K562 (cell line): ENCODE measurements around the gene OTOGL. TPM values are rescaled to one million over a fixed set of nuclear protein-coding genes. Genes with fewer than 3 reads are reported as not detected.

Source experiments
- ATAC-seq: fragments of 200-7000 bp; cut with Tn5 transposase; 3 replicates; pipeline ENCODE4 v1.9.1; 2020; ENCODE audit warnings: moderate library complexity
- BruUV-seq: library from RNA; stranded (reverse); fragments of 400-500 nt; replicated peaks from 2 replicates; lab custom pipeline; 2021; lab: Mats Ljungman, UMichigan
- CTCF ChIA-PET: fragments of 300-600 bp; formaldehyde crosslinking; extraction: SDS; loops from one replicate; lab custom pipeline; 2021; ENCODE audit warnings: low intra/inter-chr PET ratio; lab: Yijun Ruan, JAX
- POLR2A ChIA-PET: fragments of 300-600, 350-650 bp; sonication (Branson Sonifier 250); formaldehyde crosslinking; extraction: SDS; loops from one replicate; lab custom pipeline; 2021; ENCODE audit warnings: antibody characterized with exemption, inconsistent platforms; lab: Yijun Ruan, JAX
- DNase-seq, 4 experiments: peaks; one replicate each; pipeline versions ENCODE4 v3.0.0 to v3.0.0-alpha.2; 2011 to 2018; ENCODE audit warnings: low spot score in 3 of 4, mixed read lengths in 3 of 4; ENCODE audit errors: extremely low read depth in 1 of 4
- FAIRE-seq: peaks from 2 replicates; lab custom pipeline; 2011; peaks lifted over from hg19 to GRCh38; lab: Jason Lieb, UNC
- H2AFZ ChIP-seq: 2 replicates; pipeline ENCODE4 v1.6.0; 2011; ENCODE audit warnings: low read depth, low read length, control low read depth, inconsistent platforms
- H3K27ac ChIP-seq: fragments of 200-600 bp; 3 replicates; pipeline ENCODE4 v1.8.0; 2011; ENCODE audit warnings: low read depth, mild to moderate bottlenecking, control low read depth, inconsistent platforms, low read length, moderate library complexity, mixed read lengths; ENCODE audit errors: extremely low read depth
- H3K27me3 ChIP-seq, 2 experiments: fragments of 300-600 bp in 1 of 2; 2 replicates in 1 of 2; 3 replicates in 1 of 2; pipeline versions ENCODE4 v1.6.0 to v1.8.0; 2011; ENCODE audit warnings: inconsistent platforms in 2 of 2, low read length in 2 of 2, mild to moderate bottlenecking in 1 of 2, mixed read lengths in 1 of 2, moderate library complexity in 1 of 2; ENCODE audit not compliant: control insufficient read depth in 2 of 2, insufficient read depth in 2 of 2
- H3K36me3 ChIP-seq: fragments of 300-600 bp; 3 replicates; pipeline ENCODE4 v1.8.0; 2011; ENCODE audit warnings: mild to moderate bottlenecking, low read length, inconsistent platforms; ENCODE audit not compliant: control insufficient read depth, insufficient read depth
- H3K4me1 ChIP-seq, 2 experiments: fragments of 200-600 bp in 1 of 2; replicated peaks in 1 of 2; 2 replicates in 1 of 2; 3 replicates in 1 of 2; pipeline versions ENCODE4 v1.5.1 to v1.8.0; 2011; ENCODE audit warnings: inconsistent platforms in 2 of 2, low read length in 2 of 2, mild to moderate bottlenecking in 1 of 2, mixed read lengths in 1 of 2, moderate library complexity in 1 of 2; ENCODE audit not compliant: control insufficient read depth in 2 of 2, insufficient read depth in 2 of 2
- H3K4me2 ChIP-seq: 2 replicates; pipeline ENCODE4 v1.6.1; 2011; ENCODE audit warnings: low read length, control low read depth, inconsistent platforms, mixed read lengths; ENCODE audit not compliant: insufficient read depth
- H3K4me3 ChIP-seq: fragments of 200-600 bp; sonication (generic), shearing (Covaris generic); 2 replicates; pipeline ENCODE4 v1.5.1; 2016; ENCODE audit warnings: control low read depth, inconsistent platforms
- H3K79me2 ChIP-seq: fragments of 200-600 bp; 3 replicates; pipeline ENCODE4 v1.8.0; 2011; ENCODE audit warnings: low read length, inconsistent platforms; ENCODE audit not compliant: control insufficient read depth, insufficient read depth
- H3K9ac ChIP-seq, 2 experiments: 2 replicates each; pipeline versions ENCODE4 v1.6.0 to v1.6.1; 2011; ENCODE audit warnings: low read depth in 2 of 2, low read length in 2 of 2, control low read depth in 1 of 2, inconsistent platforms in 1 of 2, mild to moderate bottlenecking in 1 of 2, mixed read lengths in 1 of 2; ENCODE audit not compliant: insufficient read depth in 1 of 2
- H3K9me1 ChIP-seq: one replicate; pipeline ENCODE4 v1.6.0; 2011; ENCODE audit warnings: inconsistent platforms, mild to moderate bottlenecking, low read length, moderate library complexity; ENCODE audit not compliant: control insufficient read depth, insufficient read depth
- H3K9me3 ChIP-seq: replicated peaks from 2 replicates; pipeline ENCODE4 v1.5.1; 2011; ENCODE audit warnings: low read depth, low read length, inconsistent platforms; ENCODE audit not compliant: control insufficient read depth, insufficient read depth
- H4K20me1 ChIP-seq: replicated peaks from 2 replicates; pipeline ENCODE4 v1.6.1; 2011; ENCODE audit warnings: low read length, inconsistent platforms, mixed read lengths; ENCODE audit not compliant: control insufficient read depth, insufficient read depth
- BHLHE40 ChIP-seq: IDR thresholded peaks from 2 replicates; pipeline ENCODE4 v1.6.1; 2011; ENCODE audit warnings: low read length, improper control_type of control experiment
- DMBX1 ChIP-seq: fragments of 250-450 bp; sonication (Bioruptor Pico); IDR thresholded peaks from 2 replicates; pipeline ENCODE4 v1.8.0; 2022; ENCODE audit warnings: inconsistent platforms, mild to moderate bottlenecking, moderate library complexity, borderline replicate concordance
- FOS ChIP-seq: IDR thresholded peaks from 3 replicates; pipeline ENCODE4 v1.6.1; 2011; ENCODE audit not compliant: insufficient read length; ENCODE audit errors: extremely low read depth
- HIVEP1 ChIP-seq: fragments of 250-450 bp; sonication (Bioruptor Pico); IDR thresholded peaks from 2 replicates; pipeline ENCODE4 v1.4.0; 2020; ENCODE audit warnings: mild to moderate bottlenecking
- ILF3 ChIP-seq: fragments of 450-650 bp; IDR thresholded peaks from 2 replicates; pipeline ENCODE4 v1.6.1; 2018; ENCODE audit warnings: antibody characterized with exemption, mild to moderate bottlenecking, moderate library complexity, borderline replicate concordance
- NFRKB ChIP-seq: fragments of 450-650 bp; IDR thresholded peaks from 2 replicates; pipeline ENCODE4 v1.6.1; 2016; ENCODE audit warnings: low read depth
- TRIM28 ChIP-seq: fragments of 450-650 bp; IDR thresholded peaks from 2 replicates; pipeline ENCODE4 v1.6.1; 2017
- ZC3H4 ChIP-seq: sonication (generic); formaldehyde crosslinking; IDR thresholded peaks from 2 replicates; pipeline ENCODE4 v1.9.0; 2021; ENCODE audit warnings: missing genetic modification reagents, borderline replicate concordance
- ZNF507 ChIP-seq: conservative IDR thresholded peaks from 2 replicates; pipeline ENCODE4 v1.6.1; 2017; ENCODE audit warnings: missing genetic modification characterization, missing compliant biosample characterization
- ZNF589 ChIP-seq: fragments of 200-800 bp; sonication (Bioruptor generic); IDR thresholded peaks from 2 replicates; pipeline ENCODE4 v1.6.1; 2016; ENCODE audit warnings: low read depth, missing genetic modification characterization, missing compliant biosample characterization
- ZNF639 ChIP-seq, 2 experiments: fragments of 200-800 bp in 1 of 2; sonication (Bioruptor generic) in 1 of 2; sonication (generic) in 1 of 2; formaldehyde crosslinking in 1 of 2; IDR thresholded peaks in 1 of 2; conservative IDR thresholded peaks in 1 of 2; 2 replicates each; pipeline versions ENCODE4 v1.5.0 to v1.6.1; 2016 to 2020; ENCODE audit warnings: missing compliant biosample characterization in 1 of 2, missing genetic modification characterization in 1 of 2, missing genetic modification reagents in 1 of 2
- ZNF707 ChIP-seq: fragments of 250-450 bp; sonication (Bioruptor Pico); conservative IDR thresholded peaks from 2 replicates; pipeline ENCODE4 v1.8.0; 2022; ENCODE audit warnings: inconsistent platforms, mild to moderate bottlenecking, moderate library complexity
- WGBS: fragments of 100-300 bp; shearing (Covaris generic); methylation state at CpG from one replicate; pipeline ENCODE4 v1.1.6; 2016; ENCODE audit warnings: low coverage, mixed read lengths; ENCODE audit not compliant: insufficient coverage; ENCODE audit errors: missing lambda C conversion rate; 5-methylcytosine and 5-hydroxymethylcytosine counted together
- in situ Hi-C: fragments of 300-500 bp; cut with MboI; formaldehyde crosslinking; loops from 4 replicates; pipeline ENCODE4 v1.15.0; 2018; ENCODE audit warnings: inconsistent platforms, mixed read lengths
- intact Hi-C: fragments of 100-400 bp; cut with micrococcal nuclease; formaldehyde crosslinking; loops from 2 replicates; pipeline ENCODE4 v1.14.2; 2022
- polyA plus RNA-seq, 8 experiments: library from polyadenylated mRNA; depleted of rRNA in 4 of 8; stranded (reverse) in 5 of 8; unstranded in 3 of 8; fragments of >200 nt; fragmentation: Nextera tagmentation in 2 of 8; fragmentation: Illumina TruSeq in 1 of 8; extraction: Ambion mirVana in 2 of 8; extraction: Trizol in 1 of 8; gene quantifications; 2 replicates each; pipeline versions ENCODE4 v1.2.1 to v1.2.3, GENCODE V29; 2011 to 2014; ENCODE audit warnings: inconsistent platforms in 1 of 8, missing spikeins in 1 of 8
- total RNA-seq, 7 experiments: library from RNA; depleted of rRNA in 6 of 7; stranded (reverse); fragments of >200 nt in 6 of 7; fragmentation: Illumina TruSeq in 2 of 7; extraction: Trizol in 2 of 7; gene quantifications; 2 replicates each; pipeline versions ENCODE4 v1.2.1 to v1.2.3, GENCODE V29; 2011 to 2021; ENCODE audit warnings: low replicate concordance in 1 of 7
- TF ChIP-seq, protein P1 (sequence below): fragments of 250-450 bp; sonication (Bioruptor Pico); IDR thresholded peaks from 2 replicates; pipeline ENCODE4 v1.4.0; 2020
- TF ChIP-seq, protein P2 (sequence below): fragments of 250-450 bp; sonication (Bioruptor Pico); IDR thresholded peaks from 2 replicates; pipeline ENCODE4 v1.5.0; 2021; ENCODE audit warnings: mild to moderate bottlenecking, moderate library complexity
- TF ChIP-seq, protein P3 (sequence below): fragments of 450-650 bp; IDR thresholded peaks from 2 replicates; pipeline ENCODE4 v1.6.1; 2016; ENCODE audit warnings: low read depth, mild to moderate bottlenecking, moderate library complexity

OTOGL gene
- total and polyA plus RNA-seq, 9 of the 15 experiments (the other 6 are each of a cell fraction or from before 2014, with no cell fraction given), result 0.02 to 0.03 TPM; not detected in 7

DNA sequence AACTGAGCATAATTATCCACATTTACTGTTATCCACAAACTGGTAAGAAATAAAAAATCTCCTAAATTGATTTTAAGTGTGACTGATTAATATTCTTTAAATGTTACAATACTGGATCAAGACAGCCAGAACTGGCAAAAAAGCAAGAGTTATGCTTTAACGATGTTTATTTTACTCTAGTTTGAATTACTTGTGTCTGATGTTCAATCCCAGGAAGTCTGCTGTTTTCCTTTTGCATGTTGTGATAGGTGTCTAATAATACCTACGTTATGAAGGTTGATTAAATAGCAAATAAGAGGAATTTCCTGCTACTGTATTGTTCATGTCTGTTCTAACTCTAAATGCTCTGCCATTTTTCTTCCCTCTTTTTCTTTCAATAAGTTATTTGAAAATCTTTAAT lies 34.4 kb upstream of the OTOGL start:
- BruUV-seq, result no TSS peak
- ChIA-PET POLR2A (no interaction called here), CTCF (no interaction called here)
- intact Hi-C loops, result no loop called here
- no peaks in the 10 kb centered on the region for H3K36me3 ChIP-seq
- no peak overlapping the region for H2AFZ ChIP-seq
- in situ Hi-C loops, result no loop called here
- H3K9me1 ChIP-seq, result no peaks in the 10 kb centered on the region
- ATAC-seq, result no peak
- H4K20me1 ChIP-seq, result no peaks in the 10 kb centered on the region
- no peak overlapping the region for H3K4me3 ChIP-seq
- H3K27ac ChIP-seq, result no peak overlapping the region
- no peak for FAIRE-seq
- H3K27me3 ChIP-seq, result no peaks in the 10 kb centered on the region
- H3K4me1 ChIP-seq, result no peaks in the 10 kb centered on the region
- WGBS, result 0% methylated on average over 2 of the region's 2 CpGs
- H3K4me2 ChIP-seq, result no peak overlapping the region
- H3K79me2 ChIP-seq, result no peaks in the 10 kb centered on the region
- no peak overlapping the region for H3K9ac ChIP-seq
- DNase-seq, result no peak
- no peaks in the 10 kb centered on the region for H3K9me3 ChIP-seq
- TF ChIP-seq ZC3H4 (CRISPR knock-in tag), result no peak
- TF ChIP-seq ZNF707 (CRISPR knock-in tag), result no peak
- no peak for TF ChIP-seq BHLHE40
- TF ChIP-seq ZNF507 (tag), result no peak
- TF ChIP-seq, protein P1, sequence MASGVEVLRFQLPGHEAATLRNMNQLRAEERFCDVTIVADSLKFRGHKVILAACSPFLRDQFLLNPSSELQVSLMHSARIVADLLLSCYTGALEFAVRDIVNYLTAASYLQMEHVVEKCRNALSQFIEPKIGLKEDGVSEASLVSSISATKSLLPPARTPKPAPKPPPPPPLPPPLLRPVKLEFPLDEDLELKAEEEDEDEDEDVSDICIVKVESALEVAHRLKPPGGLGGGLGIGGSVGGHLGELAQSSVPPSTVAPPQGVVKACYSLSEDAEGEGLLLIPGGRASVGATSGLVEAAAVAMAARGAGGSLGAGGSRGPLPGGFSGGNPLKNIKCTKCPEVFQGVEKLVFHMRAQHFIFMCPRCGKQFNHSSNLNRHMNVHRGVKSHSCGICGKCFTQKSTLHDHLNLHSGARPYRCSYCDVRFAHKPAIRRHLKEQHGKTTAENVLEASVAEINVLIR (CRISPR knock-in tag), result no peak
- no peak for TF ChIP-seq NFRKB
- no peak for TF ChIP-seq ZNF639 (CRISPR knock-in tag; conservative IDR thresholded peaks at IDR 0.05 in 1 of 2, IDR thresholded peaks at IDR 0.05 in 1 of 2)
- TF ChIP-seq DMBX1 (CRISPR knock-in tag), result no peak
- no peak for TF ChIP-seq TRIM28
- TF ChIP-seq ILF3, result no peak
- TF ChIP-seq ZNF589, result no peak
- TF ChIP-seq FOS, result no peak
- TF ChIP-seq, protein P2, sequence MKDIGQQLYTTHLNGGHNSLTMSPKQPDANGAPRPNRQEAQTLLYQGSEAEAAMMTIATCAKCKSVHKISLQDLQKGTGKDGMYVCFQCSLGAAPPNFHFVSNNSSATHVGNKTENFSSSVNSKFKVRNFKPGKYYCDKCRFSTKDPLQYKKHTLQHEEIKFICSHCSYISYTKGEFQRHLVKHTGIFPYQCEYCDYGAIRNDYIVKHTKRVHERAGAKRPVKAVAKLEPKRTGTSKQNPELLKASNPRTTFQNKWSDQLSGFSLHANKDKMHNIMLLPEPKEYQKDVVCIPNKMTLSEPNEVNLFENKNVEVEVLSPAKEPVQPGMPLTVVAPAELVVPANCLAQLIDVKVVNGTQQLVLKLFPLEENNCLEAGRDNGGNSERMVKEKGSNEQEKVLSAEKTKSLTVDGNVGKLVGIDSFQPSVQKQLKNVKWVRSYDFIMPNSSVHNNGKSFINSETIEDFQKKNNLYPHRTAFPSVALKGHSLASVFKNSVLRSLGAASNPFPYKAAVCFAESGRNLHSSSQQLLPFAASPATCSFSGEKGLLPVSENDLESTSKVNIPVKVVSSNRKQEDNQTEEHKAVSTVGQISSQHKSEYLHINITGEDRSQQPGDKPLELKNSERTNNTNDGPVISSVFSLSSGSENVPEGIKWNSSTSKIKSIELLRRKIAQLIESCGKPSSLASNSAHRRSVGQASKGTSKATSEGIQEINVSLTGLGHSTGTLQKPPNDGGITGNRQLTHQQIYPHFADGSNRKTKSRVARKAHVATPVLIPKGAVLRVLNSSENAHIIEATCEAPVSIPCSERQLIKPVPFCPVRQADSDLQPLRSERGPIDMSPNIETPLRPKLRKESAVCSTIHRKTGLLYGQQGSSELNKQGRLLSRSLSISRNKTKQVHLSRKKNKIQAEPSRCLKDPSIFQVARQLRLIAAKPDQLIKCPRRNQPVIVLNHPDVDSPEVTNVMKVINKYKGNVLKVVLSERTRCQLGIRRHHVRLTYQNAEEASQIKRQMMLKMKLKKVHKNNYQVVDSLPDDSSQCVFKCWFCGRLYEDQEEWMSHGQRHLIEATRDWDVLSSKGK (CRISPR knock-in tag), result no peak
- TF ChIP-seq HIVEP1, result no peak
- TF ChIP-seq, protein P3, sequence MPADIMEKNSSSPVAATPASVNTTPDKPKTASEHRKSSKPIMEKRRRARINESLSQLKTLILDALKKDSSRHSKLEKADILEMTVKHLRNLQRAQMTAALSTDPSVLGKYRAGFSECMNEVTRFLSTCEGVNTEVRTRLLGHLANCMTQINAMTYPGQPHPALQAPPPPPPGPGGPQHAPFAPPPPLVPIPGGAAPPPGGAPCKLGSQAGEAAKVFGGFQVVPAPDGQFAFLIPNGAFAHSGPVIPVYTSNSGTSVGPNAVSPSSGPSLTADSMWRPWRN, result no peak
